Ishikawa (cell line): ENCODE measurements around the gene CAPS.

Experiments used
- EGR1 ChIP-seq: IDR thresholded peaks from 2 replicates; pipeline ENCODE4 v1.6.1; 2012
- EP300 ChIP-seq: IDR thresholded peaks from 2 replicates; pipeline ENCODE4 v1.6.1; 2012; ENCODE audit warnings: borderline replicate concordance
- RAD21 ChIP-seq: IDR thresholded peaks from 2 replicates; pipeline ENCODE4 v1.6.1; 2012; ENCODE audit warnings: low read depth
- TAF1 ChIP-seq: IDR thresholded peaks from 2 replicates; pipeline ENCODE4 v1.6.1; 2012; ENCODE audit warnings: low read depth, mild to moderate bottlenecking
- YY1 ChIP-seq: IDR thresholded peaks from 2 replicates; pipeline ENCODE4 v1.6.1; 2012; ENCODE audit warnings: low read depth

DNA sequence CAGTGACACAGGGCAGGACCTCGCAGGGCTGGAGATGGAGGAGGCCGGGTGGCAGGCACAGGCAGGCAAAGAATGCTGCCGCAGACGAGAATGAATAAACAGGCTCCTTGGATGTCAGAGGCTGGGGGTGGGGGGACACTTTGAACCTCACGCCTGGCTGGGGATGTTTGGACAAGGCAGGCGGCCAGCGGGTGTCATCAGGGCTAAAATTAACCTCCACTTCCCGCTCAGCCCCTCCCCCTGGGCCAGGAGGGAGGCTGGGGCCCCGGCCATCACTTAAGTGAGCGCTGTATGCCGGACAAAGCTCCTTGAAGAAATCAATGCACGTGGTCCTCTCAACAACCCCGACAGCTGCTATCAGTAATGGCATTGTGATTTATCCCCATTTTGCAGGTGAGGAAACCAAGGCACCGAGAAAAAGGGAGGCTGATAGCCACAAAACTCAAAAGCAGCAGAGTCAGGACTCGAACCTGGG lies 33.4 kb upstream of the CAPS start:
- no peak for TF ChIP-seq YY1
- TF ChIP-seq TAF1: no peak
- no peak for TF ChIP-seq EP300
- no peak for TF ChIP-seq RAD21
- TF ChIP-seq EGR1: no peak
